Activated T-cell treated with anti-CD3 and anti-CD28 coated beads for 24 hours (primary cell): ENCODE measurements around the gene SCML1.
A peak's percentile ranks its signal among the peaks of the same experiment; 100 is the strongest.
"Not testable (repeated sequence)": the region's sequence is repeated elsewhere in the genome, so short reads cannot be mapped to it uniquely, and the experiment has no call there.

Source experiments
- DNase-seq: peaks from one replicate; pipeline ENCODE4 v3.0.0-alpha.2; 2020; ENCODE audit warnings: low read depth

Gene SCML1

DNA sequence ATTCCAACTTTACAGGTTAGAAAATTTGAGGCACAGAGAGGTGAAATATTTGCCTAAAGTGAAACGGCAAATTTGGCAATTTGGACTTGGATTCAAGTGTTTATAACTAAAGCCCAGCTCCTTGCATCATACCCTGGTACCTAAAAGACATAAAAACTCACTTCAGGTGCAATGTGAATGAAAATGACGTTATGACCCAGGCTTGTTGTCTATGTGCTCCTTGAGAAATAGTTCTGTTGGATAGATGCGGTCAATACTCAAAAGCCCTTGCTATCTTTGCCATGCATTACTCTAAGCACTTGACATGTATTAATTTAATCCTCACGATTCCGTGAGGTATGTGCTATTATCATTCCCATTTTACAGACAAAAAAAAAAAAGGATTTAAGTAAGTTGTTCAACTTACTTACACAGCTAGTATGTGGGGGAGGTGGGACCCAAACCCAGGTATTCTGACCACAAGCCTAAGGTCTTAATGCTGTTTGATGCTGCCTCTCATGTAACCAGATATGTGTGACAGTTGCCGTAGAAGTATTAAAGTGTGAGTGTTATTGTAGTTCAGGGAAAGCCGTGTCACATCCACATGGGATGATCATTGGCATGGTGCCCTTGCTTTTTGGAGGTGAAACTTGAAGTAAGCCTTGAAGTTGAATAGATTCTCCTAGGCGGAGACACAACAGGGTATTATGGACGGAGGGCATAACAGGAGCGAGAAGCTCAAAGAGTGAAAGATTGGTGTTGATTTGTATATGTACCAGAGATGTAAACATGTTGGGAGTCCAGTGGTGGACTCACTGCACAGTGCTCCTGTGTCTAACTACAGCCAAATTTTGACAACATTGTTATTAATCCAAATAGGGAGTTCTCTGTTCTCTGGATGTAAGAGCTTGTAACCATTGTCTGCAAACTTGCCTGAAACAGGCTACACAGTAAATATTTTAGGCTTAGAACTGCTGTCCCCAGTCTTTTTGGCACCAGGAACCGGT is 3.1 kb downstream of the SCML1 start:
- no peak for DNase-seq

- DNase-seq = no peak
These were observed 3.8 kb downstream of the SCML1 start for GRCh38 chrX:17741123-17741511.

- no peak for DNase-seq
These were observed 6.6 kb downstream of the SCML1 start for GRCh38 chrX:17743913-17744312.

GRCh38 chrX:17744896-17745523 is 7.7 kb downstream of the SCML1 start:
- no peak for DNase-seq

DNA sequence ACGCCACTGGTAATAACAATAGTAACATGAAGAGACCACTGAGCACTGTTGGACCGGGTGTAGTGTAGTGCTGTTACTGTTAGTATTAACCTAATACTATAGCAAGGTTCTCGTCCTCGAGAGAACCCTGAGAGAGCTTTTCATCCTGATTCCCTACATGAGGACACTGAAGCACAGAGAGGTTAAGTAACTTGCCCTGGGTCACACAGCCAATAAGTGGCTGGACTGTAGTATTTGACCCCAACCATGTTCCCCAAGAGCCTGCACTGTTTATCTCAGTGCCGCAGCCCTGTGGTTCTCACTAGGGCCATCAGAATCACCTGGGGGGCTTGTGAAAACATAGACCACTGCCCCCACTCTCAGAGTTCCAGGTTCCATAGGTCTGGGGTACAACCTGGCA is 10.4 kb downstream of the SCML1 start:
- no peak for DNase-seq

GRCh38 chrX:17748684-17749083 is 11.4 kb downstream of the SCML1 start:
- no peak for DNase-seq

- no peak for DNase-seq
These were observed 13.1 kb downstream of the SCML1 start for GRCh38 chrX:17750436-17750835.

DNA sequence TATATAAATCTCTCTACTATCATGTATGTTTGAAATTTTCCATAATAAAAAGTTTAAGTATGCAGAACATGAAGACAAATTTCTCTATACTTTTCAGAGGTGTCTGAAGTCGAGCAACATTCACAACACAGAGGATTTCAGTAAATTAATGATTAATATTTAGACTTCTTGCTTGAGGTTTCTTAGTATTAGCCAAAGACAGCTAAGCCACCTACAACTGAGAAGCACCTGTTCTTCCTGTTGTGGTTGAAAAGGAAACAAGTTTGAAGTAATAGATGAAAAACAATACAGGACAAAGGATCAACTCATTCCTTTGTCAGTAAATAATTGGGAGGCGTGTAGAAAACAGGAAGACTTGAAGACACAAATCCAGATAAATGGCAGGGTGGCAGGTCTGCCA is 21.1 kb downstream of the SCML1 start:
- no peak for DNase-seq

- no peak for DNase-seq
These were observed 22.7 kb downstream of the SCML1 start for GRCh38 chrX:17759990-17760389.

DNA sequence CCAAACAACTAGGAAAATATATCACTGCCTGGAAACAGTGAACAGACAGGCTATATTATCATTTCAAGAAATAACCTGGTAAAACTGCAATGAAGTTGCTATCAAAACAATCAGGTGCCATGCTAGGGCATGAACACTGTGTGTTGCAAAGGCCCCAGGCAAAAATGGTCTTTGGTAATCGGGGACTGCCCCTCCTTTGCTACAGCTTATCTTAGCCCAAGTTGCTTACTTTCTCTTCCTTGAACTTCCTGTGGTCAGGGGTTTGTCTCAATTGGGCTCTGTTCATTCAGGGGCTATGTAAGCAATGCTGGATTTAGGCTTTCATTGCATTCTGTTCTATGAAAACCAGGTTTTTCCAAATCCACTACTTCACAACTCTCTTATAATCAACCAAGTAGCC is 30.4 kb downstream of the SCML1 start:
- no peak for DNase-seq

DNA sequence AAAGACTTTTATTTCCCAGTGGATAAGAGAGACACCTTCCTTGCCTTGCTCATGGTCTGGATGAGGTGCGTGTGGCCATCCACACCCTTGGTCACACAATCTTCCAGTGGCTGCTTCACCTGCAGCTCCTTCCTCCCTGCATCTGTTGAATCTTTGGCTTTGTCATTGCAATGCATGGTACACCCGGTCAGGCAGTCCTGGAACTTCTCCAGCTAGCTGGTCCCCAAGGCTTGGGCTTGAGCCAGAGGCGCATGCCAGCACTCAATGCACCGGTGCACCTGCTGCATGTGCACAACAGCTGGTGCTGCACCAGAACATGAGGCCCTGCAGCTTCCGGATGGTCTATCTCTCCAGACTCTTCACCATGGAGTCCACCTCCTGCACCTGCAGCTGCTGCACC is 31.7 kb downstream of the SCML1 start:
- no peak for DNase-seq

DNA sequence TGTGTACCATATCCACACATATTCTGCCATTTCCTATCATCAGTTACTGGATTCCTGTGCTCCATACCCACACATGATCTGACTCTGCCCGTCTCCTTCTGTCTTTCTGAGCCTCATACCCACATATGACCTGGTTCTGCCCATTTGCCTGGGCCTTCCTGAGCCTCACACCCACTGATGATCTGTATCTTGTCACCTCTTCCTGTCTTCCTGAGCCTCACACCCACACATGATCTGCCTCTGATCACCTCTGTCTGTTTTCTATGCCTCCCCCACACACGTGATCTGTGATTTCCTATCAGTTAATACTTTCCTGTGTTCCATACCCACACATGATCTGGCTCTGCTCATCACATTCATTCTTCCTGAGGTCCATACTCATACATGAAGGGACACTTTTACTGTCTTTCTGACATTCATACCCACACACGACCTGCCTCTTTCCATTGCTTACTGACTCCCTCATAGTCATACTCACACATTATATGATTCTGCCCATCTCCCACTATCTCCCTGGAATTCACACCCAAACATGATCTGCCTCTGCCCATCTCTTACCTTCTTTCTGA is 32.5 kb downstream of the SCML1 start:
- no peak for DNase-seq

DNA sequence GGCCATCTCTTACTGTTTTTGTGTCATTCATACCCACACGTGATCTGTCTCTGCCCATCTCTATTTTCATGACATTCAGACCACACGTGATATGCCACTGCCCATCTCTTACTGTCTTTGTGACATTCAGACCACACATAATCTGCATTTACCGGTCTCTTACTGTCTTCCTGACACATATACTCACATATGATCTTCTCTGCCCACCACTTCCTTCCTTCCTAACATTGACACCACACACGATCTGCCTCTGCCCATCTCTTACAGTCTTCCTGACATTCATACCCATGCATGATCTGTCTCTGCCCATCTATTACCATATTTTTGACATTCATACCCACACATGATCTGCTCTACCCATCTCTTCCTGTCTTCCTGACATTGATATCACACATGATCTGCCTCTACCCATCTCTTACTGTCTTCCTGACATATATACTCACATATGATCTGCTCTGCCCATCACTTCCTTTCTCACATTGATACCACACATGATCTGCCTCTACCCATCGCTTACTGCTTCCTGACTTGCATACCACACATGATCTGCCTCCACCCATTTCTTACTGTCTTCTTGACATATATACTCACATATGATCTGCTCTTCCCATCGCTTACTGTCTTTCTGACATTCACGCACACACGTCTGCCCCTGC is 36.1 kb downstream of the SCML1 start:
- DNase-seq = no peak

GRCh38 chrX:17774053-17774452 is 36.8 kb downstream of the SCML1 start:
- no peak for DNase-seq

- DNase-seq = no peak
These were observed 41.7 kb downstream of the SCML1 start for GRCh38 chrX:17778997-17779396.

DNA sequence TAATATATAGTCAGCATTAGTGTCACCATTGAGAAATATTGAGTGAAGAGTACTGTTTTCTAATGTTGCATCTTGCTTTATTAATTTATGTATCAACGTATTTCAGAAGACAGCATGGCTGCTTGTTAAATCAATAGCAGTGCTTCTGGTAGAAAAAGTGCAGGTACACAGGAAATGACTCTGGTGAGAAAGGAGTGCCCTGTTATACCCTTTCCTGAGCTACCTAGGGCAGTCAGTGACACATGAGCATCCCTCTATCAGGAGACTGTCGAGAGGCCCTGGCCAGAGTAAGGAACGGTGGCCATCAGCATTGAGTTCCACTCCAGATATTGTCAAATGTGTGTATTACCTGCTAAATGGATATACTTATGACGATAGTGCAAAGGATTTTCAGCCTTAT is 42.1 kb downstream of the SCML1 start:
- no peak for DNase-seq

DNA sequence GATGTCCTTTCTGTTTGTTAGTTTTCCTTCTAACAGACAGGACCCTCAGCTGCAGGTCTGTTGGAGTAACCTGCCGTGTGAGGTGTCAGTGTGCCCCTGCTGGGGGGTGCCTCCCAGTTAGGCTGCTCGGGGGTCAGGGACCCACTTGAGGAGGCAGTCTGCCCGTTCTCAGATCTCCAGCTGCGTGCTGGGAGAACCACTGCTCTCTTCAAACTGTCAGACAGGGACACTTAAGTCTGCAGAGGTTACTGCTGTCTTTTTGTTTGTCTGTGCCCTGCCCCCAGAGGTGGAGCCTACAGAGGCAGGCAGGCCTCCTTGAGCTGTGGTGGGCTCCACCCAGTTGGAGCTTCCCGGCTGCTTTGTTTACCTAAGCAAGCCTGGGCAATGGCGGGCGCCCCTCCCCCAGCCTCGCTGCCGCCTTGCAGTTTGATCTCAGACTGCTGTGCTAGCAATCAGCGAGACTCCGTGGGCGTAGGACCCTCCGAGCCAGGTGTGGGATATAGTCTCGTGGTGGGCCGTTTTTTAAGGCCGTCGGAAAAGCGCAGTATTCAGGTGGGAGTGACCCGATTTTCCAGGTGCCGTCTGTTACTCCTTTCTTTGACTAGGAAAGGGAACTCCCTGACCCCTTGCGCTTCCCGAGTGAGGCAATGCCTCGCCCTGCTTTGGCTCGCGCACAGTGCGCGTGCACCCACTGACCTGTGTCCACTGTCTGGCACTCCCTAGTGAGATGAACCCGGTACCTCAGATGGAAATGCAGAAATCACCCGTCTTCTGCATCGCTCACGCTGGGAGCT is 49.5 kb downstream of the SCML1 start:
- DNase-seq = not testable (repeated sequence)

GRCh38 chrX:17787557-17787956 is 50.3 kb downstream of the SCML1 start:
- no peak for DNase-seq

- DNase-seq = peak; percentile 7
These were observed 51.1 kb downstream of the SCML1 start for GRCh38 chrX:17788439-17788838.

- DNase-seq = no peak
These were observed 51.8 kb downstream of the SCML1 start for GRCh38 chrX:17788956-17789562.

DNA sequence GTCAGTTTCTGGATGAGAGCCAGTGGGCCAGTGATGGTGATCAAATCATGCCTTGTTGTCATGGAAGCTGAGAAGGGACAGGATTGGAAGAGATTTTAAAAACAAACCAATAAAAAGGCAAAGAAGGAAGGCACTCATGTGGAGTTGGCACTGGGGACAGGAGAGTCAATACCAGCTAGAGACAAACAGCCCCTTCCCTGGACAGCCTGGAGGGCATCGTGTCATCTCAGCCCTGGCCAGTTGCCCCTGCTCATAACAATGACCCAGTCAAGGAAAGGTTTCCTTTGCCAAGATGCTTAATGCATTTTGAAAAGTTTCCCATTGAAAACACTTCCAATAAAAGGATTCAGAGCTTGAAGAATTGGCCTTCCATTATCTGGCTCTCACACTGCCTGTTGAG is 55.5 kb downstream of the SCML1 start:
- DNase-seq = no peak
